GM08714 (cell line): ENCODE results near the gene PARN.
"Not testable (repeated sequence)": the region's sequence is repeated elsewhere in the genome, so short reads cannot be mapped to it uniquely, and the experiment has no call there.

Experiments
- H3K4me3 ChIP-seq: fragments of 200-500 bp; sonication (Bioruptor generic); 2 replicates; pipeline ENCODE4 v1.5.1; 2014; ENCODE audit warnings: mild to moderate bottlenecking, low read length, inconsistent platforms
- ZNF274 ChIP-seq: IDR thresholded peaks from 2 replicates; pipeline ENCODE4 v1.6.1; 2012; ENCODE audit warnings: mild to moderate bottlenecking, low read depth, low read length

Gene PARN

DNA sequence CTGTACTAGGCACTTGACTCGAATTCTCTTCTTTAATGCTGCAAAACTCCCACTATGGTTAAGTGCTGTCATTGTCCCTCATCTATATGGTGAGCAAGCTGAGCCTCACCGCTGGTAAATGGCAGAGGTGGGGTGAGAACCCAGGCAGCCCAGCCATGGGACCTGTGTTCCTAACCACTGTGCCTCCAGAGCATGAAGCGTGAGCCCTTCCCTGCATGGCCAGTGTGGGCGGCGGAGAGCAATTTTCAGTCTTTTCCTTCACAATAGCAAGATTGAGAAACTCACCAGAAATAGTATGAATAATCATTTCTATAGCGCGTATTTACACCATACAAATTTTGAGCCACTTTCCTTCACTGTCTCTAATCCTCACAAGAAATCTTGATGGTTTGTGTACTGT is 11.9 kb upstream of the PARN start:
- no peak overlapping the region for H3K4me3 ChIP-seq

DNA sequence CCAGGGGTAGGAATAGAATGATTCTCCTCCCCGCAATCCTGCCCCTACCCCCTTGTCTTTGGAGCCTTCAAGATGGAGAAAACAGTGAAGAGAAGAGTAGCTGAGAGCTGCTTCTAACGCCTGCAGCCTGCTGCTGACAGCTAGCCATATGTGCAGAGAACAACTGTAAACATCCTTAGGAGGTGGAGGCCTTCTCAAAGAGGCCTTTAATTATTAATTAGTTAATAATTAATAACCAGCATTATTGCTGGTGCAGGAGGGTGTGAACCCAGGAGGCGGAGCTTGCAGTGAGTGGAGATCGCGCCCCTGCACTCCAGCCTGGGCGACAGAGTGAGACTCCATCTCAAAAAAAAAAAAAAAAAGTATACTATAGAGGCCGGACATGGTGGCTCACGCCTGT is 11.1 kb upstream of the PARN start:
- TF ChIP-seq ZNF274 = no peak
- no peak overlapping the region for H3K4me3 ChIP-seq

More for the DNA sequence above, 11.9 kb upstream of the PARN start:
- no peak for TF ChIP-seq ZNF274

DNA sequence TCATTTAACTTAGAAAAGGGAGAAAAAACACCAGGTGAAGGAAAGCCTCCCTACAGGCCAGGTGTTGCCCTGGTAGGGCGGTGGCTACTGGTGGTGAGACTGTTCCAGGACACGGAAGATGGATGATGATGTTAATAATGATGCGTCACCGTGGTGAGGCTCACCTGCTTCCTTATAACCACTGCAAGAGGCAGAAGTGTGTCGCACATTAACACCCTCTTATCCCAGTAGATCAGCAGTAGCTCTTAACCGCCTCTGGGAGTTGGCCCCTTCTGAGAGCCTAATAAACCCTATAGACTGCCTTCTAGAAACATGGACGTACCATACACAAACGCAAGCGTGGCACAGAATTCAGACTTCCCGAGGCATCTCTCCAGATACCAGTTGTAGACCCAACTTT is 10.5 kb upstream of the PARN start:
- no peak for TF ChIP-seq ZNF274
- no peak overlapping the region for H3K4me3 ChIP-seq

DNA sequence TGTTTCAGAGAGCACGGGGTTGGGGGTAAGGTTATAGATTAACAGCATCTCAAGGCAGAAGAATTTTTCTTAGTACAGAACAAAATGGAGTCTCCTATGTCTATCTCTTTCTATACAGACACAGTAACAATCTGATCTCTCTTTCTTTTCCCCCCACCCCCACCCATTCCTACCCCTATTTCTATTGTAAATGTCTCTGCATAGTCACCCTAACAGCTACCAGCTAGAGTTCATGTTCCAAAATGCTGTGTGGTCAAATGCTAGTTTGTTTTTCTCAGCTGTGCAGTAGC is 6.8 kb upstream of the PARN start:
- not testable (repeated sequence) for H3K4me3 ChIP-seq

DNA sequence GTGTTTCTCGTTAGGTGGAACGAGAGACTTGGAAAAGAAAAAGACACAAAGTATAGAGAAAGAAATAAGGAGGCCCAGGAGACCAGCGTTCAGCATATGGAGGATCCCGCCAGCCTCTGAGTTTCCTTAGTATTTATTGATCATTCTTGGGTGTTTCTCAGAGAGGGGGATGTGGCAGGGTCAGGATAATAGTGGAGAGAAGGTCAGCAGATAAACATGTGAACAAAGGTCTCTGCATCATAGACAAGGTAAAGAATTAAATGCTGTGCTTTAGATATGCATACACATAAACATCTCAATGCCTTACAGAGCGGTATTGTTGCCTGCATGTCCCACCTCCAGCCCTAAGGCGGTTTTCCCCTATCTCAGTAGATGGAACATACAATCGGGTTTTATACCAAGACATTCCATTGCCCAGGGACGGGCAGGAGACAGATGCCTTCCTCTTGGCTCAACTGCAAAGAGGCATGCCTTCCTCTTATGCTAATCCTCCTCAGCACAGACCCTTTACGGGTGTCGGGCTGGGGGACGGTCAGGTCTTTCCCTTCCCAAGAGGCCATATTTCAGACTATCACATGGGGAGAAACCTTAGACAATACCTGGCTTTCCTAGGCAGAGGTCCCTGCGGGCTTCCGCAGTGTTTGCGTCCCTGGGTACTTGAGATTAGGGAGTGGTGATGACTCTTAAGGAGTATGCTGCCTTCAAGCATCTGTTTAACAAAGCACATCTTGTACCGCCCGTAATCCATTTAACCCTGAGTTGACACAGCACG is 6.3 kb upstream of the PARN start:
- not testable (repeated sequence) for H3K4me3 ChIP-seq

DNA sequence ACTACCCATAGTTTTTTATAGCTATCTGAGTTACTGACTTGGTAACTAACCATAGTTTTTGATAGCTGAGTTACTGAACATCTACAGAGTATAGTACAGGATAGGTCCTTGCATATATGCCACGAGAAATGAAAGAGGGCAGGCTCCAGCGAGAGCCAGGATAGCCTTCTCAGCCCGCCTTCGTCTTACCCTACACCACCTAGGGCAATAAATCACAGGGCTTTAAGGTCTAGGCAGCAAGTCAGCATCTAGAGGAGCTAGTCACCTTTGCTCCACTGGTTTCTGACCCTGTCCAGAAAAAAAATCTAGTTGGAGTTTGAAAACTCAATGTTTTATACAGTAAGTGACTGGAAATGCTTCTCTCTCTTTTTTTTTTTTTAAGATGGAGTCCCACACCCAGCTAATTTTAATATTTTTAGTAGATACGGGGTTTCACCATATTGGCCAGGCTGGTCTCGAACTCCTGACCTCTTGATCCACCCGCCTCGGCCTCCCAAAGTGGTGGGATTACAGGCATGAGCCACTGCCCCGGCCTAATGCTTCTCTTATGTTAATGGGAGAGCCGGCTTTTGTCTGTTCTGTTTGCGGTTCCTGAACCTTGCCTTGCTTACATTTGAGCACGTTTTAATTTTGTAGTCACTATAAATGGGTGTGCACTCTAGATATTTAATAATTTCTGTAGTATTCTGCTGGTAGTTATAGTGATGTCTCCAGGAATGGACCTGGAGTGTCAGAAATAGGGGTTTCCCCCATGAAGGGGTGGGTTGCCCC is 5.5 kb upstream of the PARN start:
- TF ChIP-seq ZNF274 = no peak
- no peak overlapping the region for H3K4me3 ChIP-seq

DNA sequence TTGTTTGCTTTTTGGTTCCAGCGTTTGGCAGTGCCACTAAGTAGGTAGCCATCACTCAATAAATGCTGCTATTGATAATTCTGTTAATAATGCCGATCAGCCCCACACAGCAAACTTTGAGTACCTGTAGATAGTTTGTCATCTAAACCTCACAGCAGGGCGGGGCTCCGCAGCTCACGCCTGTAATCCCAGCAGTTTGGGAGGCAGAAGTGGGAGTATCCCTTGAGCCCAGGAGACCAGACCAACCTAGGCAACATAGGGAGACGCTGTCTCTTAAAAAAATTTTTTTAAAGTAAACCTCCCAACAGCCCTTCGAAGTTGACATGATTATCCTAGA is 4.3 kb upstream of the PARN start:
- no peak for TF ChIP-seq ZNF274
- peak overlapping the region; percentile 77 for H3K4me3 ChIP-seq

DNA sequence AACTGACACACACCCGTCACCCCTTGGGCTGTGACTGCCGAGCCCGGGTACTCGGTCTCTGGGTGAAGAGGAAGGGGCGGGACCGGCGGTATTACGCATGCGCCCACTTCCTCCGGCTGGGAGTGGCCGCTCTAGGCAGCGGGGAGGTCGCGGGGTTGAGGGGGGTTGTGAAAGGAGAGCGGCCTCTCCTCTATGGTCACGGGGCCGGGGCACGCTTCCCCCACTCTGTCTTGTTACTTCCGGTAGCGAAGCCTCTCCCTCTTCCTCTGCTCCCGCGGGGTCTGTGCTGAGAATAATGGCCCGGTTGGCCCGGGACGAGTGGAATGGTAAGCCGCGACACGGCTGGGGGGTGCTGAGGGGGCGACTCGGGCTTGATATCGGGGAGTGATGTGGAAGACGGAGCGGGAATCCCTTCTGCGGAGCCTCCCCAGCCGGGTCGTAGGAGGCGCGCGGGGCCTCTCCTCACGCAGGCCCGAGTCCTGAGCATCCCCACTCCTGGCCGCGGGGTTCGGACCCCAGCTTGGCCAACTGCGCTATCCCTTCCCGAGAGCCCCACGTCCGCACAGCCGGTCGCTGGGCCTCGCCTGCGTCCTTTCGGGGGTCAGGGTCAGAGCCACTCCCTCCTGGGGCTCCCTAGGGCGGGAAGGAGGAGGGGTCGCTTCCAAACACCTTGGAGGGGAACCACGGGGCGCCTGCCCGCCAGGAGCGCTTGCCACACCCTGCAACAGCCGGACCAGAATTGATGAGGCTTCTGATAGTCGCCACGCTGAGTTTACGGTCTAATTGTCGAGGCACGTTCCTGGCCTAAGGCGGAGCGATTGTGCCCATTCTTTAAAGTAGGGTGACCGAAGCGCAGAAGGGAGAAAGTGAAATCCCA is 2.9 kb upstream of the PARN start, which contains the start of gene BFAR:
Gene BFAR (plus strand): TSS at position 259 of the 877 bp plus-strand sequence. CDS start 11,396 bp downstream, outside the sequence.
- TF ChIP-seq ZNF274 = no peak
- peak within 1 kb of the TSS; percentile 77 for H3K4me3 ChIP-seq

DNA sequence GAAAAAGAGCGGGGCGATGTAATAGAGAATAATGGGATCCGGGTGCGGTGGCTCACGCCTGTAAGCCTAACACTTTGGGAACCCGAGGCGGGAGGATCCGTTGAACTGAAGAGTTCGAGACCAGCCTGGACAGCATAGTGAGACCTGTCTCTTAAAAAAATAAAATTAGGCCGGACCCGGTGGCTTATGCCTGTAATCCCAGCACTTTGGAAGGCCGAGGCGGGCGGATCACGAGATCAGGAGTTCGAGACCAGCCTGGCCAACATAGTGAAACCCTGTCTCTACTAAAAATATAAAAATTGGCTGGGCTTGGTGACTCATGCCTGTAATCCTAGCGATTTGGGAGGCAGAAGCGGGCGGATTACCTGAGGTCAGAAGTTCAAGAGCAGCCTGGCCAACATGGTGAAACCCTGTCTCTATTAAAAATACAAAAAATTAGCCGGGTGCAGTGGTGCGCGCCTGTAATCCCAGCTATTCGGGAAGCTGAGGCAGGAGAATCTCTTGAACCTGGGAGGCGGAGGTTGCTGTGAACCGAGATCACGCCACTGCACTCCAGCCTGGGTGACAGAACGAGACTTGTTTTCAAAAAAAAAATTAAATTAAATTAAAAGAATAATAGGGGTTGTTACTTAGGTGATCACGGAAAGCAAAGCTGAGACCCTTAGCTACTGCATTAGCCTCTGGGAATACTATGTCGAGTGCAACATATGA is 715 bp upstream of the PARN start:
- peak overlapping the region; percentile 27; the same call in 1 of the 2 replicates for H3K4me3 ChIP-seq

DNA sequence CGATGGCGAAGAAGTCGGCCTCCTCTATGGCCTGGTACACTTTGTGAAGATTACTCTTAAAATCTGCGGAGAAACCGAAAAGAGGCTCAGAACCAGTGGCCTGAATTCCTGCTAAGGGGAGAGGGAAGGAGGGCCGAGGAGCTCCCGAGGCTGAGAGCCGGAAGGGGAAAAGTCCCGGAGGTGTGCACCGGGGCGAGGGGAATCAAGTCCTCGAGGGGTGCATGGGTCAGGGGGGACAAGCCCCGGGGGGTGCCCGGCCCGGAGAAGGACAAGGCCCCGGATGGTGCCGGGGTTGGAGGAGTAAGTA is 495 bp downstream of the PARN start:
- peak overlapping the region; percentile 95 for H3K4me3 ChIP-seq
- no peak for TF ChIP-seq ZNF274

DNA sequence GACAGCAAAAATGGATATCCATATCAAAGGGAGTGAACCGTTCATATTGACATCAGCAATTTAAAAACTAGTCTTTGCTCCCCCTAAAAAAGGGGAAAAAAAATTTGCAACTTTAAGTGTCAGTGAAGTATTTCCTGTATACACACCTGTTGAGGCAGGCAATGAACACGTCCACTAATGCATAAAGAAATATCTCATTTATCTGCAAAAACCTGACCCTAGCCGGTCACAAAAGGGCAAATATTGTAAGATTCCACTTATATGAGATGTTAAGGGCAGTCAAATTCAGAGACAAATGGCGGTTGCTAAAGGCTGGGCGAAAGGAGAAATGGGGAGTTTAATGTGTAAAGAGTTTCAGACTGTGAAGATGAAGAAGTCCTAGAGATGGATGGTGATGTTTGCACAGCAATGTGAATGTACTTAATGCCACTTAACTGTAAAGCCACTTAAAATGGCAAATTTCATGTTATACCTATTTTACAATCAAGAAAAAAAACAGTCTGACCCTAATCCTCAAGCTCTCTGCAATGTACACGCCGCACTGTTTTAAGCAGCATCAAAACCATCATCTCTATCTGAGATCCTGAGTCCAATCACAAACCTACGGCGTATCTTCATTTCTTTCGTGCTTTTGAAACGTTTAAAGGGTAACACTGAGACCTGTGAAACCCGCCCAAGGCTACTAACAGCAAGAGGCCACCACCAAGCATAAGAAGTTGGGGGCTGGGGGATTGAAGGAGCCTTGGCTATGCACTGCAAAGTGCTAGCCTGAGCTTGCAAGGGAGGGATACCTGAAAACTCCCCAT is 1.1 kb downstream of the PARN start:
- no peak for TF ChIP-seq ZNF274
- H3K4me3 ChIP-seq = peak overlapping the region; percentile 95

DNA sequence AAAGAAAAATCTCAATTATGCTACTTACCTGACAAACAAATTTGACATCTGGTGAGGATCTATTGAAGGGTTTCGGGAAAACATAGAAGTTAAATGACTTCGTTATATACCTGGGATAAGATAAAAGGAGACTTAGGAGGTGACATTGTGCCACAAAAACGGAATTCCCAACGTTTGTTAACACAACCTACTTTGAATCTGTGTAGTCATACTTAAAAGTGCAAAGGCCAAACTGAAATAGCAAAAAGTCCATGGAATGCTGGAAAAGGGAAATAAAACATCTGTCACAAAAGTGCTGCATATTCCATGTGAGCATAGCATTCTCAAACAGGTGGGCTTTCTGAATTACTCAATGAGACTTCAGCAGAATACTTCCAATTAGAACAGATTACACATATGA is 3.0 kb downstream of the PARN start:
- no peak for TF ChIP-seq ZNF274
- no peak overlapping the region for H3K4me3 ChIP-seq

DNA sequence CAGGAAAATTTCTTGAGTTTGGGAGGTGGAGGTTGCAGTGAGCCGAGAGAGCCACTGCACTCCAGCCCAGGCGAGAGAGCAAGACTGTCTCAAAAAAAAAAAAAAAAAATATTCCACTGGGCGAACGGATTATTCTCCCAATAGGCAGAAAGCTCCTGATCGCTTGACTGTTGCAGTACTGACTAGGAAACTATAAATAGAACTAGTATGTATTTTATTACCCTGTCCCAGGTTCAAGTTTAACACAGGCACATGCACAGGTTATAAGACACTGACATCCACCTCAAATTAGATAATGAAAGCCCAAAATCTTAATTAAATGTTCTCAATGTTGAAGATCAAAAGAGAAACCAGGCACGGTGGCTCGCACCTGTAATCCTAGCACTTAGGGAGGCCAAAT is 11.5 kb downstream of the PARN start:
- TF ChIP-seq ZNF274 = no peak
- no peak overlapping the region for H3K4me3 ChIP-seq

DNA sequence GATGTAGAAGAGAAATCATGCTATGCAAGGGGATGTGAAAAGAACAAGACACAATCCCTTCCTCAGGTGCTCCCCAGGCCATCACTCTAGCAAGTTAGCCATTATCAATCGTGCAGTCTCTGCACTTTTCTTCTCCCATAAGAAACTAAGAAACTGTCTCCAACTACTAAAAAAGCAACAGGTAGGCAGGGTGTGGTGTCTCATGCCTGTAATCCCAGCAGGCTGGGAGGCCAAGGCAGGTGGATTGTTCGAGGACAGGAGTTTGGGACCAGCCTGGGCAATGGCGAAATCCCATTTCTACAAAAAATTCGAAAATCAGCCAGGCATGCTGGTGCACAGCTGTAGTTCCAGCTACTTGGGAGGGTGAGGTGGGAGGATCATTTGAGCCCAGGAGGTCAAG is 13.8 kb downstream of the PARN start:
- no peak overlapping the region for H3K4me3 ChIP-seq
- TF ChIP-seq ZNF274 = no peak
